A549 (cell line): ENCODE measurements around the gene RASL10B.

ENCODE experiments used
- BHLHE40 ChIP-seq: IDR thresholded peaks from 2 replicates; pipeline ENCODE4 v1.6.1; 2012; ENCODE audit warnings: low read depth, low read length, inconsistent platforms
- CHD4 ChIP-seq: fragments of 200-600 bp; sonication (generic); IDR thresholded peaks from 2 replicates; pipeline ENCODE4 v1.6.1; 2016; ENCODE audit warnings: antibody characterized with exemption, mild to moderate bottlenecking, borderline replicate concordance
- CTCF ChIP-seq: fragments of >200 bp; sonication (Bioruptor Twin); formaldehyde crosslinking; IDR thresholded peaks from 3 replicates; pipeline ENCODE4 v1.5.1; 2016
- E2F6 ChIP-seq: IDR thresholded peaks from 2 replicates; pipeline ENCODE4 v1.6.1; 2012; ENCODE audit warnings: low read depth, borderline replicate concordance
- ELK1 ChIP-seq: fragments of 150-350 bp; IDR thresholded peaks from 2 replicates; pipeline ENCODE4 v1.6.1; 2014; ENCODE audit warnings: low read depth, mild to moderate bottlenecking, low read length
- EP300 ChIP-seq, 2 experiments: fragments of >200 bp; sonication (Bioruptor Twin); formaldehyde crosslinking; IDR thresholded peaks; 2 replicates in 1 of 2; 3 replicates in 1 of 2; pipeline ENCODE4 v1.6.1; 2016 to 2017
- HMGXB4 ChIP-seq: fragments of 250-450 bp; sonication (Bioruptor Pico); IDR thresholded peaks from 2 replicates; pipeline ENCODE4 v1.5.0; 2021; ENCODE audit warnings: mild to moderate bottlenecking, moderate library complexity, borderline replicate concordance
- HOXB13 ChIP-seq: fragments of 250-450 bp; sonication (Bioruptor Pico); IDR thresholded peaks from 2 replicates; pipeline ENCODE4 v1.5.0; 2020; ENCODE audit warnings: low read depth, mild to moderate bottlenecking, moderate library complexity
- MAX ChIP-seq: IDR thresholded peaks from 2 replicates; pipeline ENCODE4 v1.6.1; 2012
- POLR2A ChIP-seq: IDR thresholded peaks from 2 replicates; pipeline ENCODE4 v1.6.1; 2012; ENCODE audit warnings: mild to moderate bottlenecking, low read length
- RAD21 ChIP-seq, 2 experiments: fragments of >200 bp in 1 of 2; sonication (Bioruptor Twin) in 1 of 2; formaldehyde crosslinking in 1 of 2; IDR thresholded peaks in 1 of 2; conservative IDR thresholded peaks in 1 of 2; 2 replicates in 1 of 2; 3 replicates in 1 of 2; pipeline ENCODE4 v1.6.1; 2012 to 2018; ENCODE audit warnings: inconsistent platforms in 1 of 2
- USF2 ChIP-seq: fragments of 450-650 bp; IDR thresholded peaks from 2 replicates; pipeline ENCODE4 v1.6.1; 2014; ENCODE audit warnings: antibody characterized with exemption

GRCh38 chr17:35692512-35693210 is 38.8 kb upstream of the RASL10B start:
- TF ChIP-seq USF2 = no peak
- TF ChIP-seq RAD21 (conservative IDR thresholded peaks at IDR 0.05 in 1 of 2, IDR thresholded peaks at IDR 0.05 in 1 of 2) = no peak
- no peak for TF ChIP-seq CTCF
- TF ChIP-seq MAX = no peak
- no peak for TF ChIP-seq BHLHE40
- no peak for TF ChIP-seq HMGXB4
- no peak for TF ChIP-seq EP300 (IDR thresholded peaks at IDR 0.05)
- TF ChIP-seq E2F6 = no peak
- no peak for TF ChIP-seq ELK1
- no peak for TF ChIP-seq CHD4
- TF ChIP-seq POLR2A = no peak
- TF ChIP-seq HOXB13 = no peak
